Activated CD4-positive, alpha-beta T cell treated with anti-CD3 and anti-CD28 coated beads for 36 hours (primary cell): ENCODE measurements around the gene EYA4. TPM values are rescaled to one million over a fixed set of nuclear protein-coding genes. Genes with fewer than 3 reads are reported as not detected.
"Not testable (repeated sequence)": the region's sequence is repeated elsewhere in the genome, so short reads cannot be mapped to it uniquely, and the experiment has no call there.

ENCODE experiments used
- ATAC-seq: fragments of 200-7000 bp; cut with Tn5 transposase; one replicate; pipeline ENCODE4 v1.10.0; 2021; ENCODE audit warnings: mild to moderate bottlenecking, moderate library complexity
- CTCF ChIA-PET: fragments of 350-600 bp; sonication (Branson Sonifier 250); formaldehyde crosslinking; loops from one replicate; lab custom pipeline; 2021; ENCODE audit warnings: antibody characterized with exemption; lab: Charles Lee
- POLR2A ChIA-PET: fragments of 350-600 bp; sonication (Branson Sonifier 250); formaldehyde crosslinking; loops from one replicate; lab custom pipeline; 2021; ENCODE audit warnings: antibody characterized with exemption, inconsistent platforms; lab: Charles Lee
- DNase-seq: peaks from one replicate; pipeline ENCODE4 v3.0.0-alpha.2; 2020
- H3K27ac Mint-ChIP-seq: one replicate; pipeline ENCODE4 v1.8.0; 2021; ENCODE audit warnings: mixed read lengths
- H3K27me3 Mint-ChIP-seq: one replicate; pipeline ENCODE4 v1.8.0; 2021; ENCODE audit warnings: mixed read lengths
- H3K36me3 Mint-ChIP-seq: one replicate; pipeline ENCODE4 v1.8.0; 2021; ENCODE audit warnings: low read depth, mixed read lengths
- H3K4me1 Mint-ChIP-seq: one replicate; pipeline ENCODE4 v1.8.0; 2021; ENCODE audit warnings: mixed read lengths
- H3K4me3 Mint-ChIP-seq: one replicate; pipeline ENCODE4 v1.8.0; 2021; ENCODE audit warnings: mild to moderate bottlenecking, moderate library complexity, mixed read lengths
- H3K9me3 Mint-ChIP-seq: one replicate; pipeline ENCODE4 v1.8.0; 2021; ENCODE audit warnings: low read depth, mixed read lengths
- intact Hi-C, 2 experiments: fragments of 100-400 bp; cut with DNase I in 1 of 2; cut with micrococcal nuclease in 1 of 2; formaldehyde crosslinking; loops; one replicate each; pipeline versions ENCODE4 v1.14.2 to v1.15.1; 2022 to 2024; cut with DNase I, micrococcal nuclease
- total RNA-seq, 2 experiments: library from RNA; stranded (reverse); gene quantifications; one replicate each; pipeline ENCODE4 v1.2.3, GENCODE V29; 2021

Gene EYA4
- total RNA-seq, 2 experiments from 2014 or later: not detected

DNA sequence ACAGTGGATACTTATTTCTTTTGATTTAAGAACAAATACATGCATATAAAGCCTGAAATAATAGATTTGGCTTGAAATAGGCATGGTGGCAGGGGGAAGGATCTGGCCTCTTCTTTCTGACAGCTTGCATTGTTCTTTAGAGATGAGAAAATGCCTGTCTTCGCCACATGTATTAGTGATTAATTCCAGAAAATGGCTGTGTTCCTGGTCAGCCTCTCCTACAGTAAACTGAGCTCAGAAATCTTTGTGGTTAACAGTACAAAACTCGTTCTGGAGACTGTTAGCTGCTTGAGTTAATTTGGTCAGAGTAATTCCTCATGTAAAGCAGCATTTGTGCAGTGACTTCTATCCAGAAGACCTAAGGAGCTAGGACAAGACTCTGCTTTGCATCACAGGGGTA is 151.5 kb downstream of the EYA4 start:
- H3K4me3 Mint-ChIP-seq: no peak overlapping the region
- ATAC-seq (no peak), DNase-seq (no peak)
- ChIA-PET CTCF (interaction anchor here (0.6 kb wide), 1 partner anchor 529 kb away, joined by 6 read pairs; no protein-coding TSS in a partner anchor), POLR2A (no interaction called here)
- no peak overlapping the region for H3K27ac Mint-ChIP-seq
- peaks cover 7% of the 10 kb centered on the region for H3K27me3 Mint-ChIP-seq
- intact Hi-C loops: no loop called here
- H3K9me3 Mint-ChIP-seq: no peaks in the 10 kb centered on the region
- H3K36me3 Mint-ChIP-seq: no peaks in the 10 kb centered on the region
- H3K4me1 Mint-ChIP-seq: no peaks in the 10 kb centered on the region

DNA sequence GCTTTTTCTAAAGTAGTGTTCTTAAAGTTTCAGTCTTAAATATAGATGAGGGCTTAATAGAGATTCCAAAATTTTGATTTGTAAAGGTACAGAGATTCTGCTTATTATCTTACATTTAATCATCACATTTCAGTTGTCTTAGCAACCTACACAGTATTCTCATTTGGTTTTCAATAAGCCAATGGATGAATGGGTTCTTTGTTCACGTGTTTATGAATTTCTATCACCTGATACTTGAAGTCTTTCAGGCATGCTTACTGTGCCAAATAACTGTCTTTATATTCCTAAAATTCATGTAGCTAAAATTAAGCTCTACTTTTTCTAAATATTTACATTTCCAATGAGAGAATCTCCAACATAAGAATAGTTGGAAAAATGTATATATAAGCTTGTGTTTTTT is 152.7 kb downstream of the EYA4 start:
- ChIA-PET CTCF (interaction anchor here (0.9 kb wide), 1 partner anchor 10 kb away, joined by 3 read pairs; no protein-coding TSS in a partner anchor), POLR2A (no interaction called here)
- H3K27me3 Mint-ChIP-seq: peaks cover 5% of the 10 kb centered on the region
- no peak overlapping the region for H3K4me3 Mint-ChIP-seq
- no peak overlapping the region for H3K27ac Mint-ChIP-seq
- intact Hi-C loops: no loop called here
- no peak for ATAC-seq
- no peaks in the 10 kb centered on the region for H3K9me3 Mint-ChIP-seq
- no peaks in the 10 kb centered on the region for H3K36me3 Mint-ChIP-seq
- no peak for DNase-seq
- no peaks in the 10 kb centered on the region for H3K4me1 Mint-ChIP-seq

DNA sequence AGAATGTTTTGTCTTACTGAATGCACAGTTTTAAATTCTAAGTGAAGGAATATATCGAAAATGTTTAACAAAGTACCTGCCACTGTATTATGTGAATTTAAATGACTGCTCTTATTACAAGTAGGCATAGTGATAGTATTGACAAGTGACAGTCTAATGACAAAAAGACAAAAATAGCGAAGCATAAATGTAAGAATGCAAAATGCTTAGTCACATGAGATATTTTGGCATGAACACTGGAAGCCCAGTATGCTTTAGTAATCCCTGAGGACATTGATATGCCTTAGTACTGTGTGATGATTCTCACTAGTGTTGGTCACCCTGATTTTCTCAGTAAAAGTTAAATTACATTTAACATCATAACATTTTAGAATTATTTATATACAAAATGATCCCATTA is 153.5 kb downstream of the EYA4 start:
- CTCF ChIA-PET: no interaction called here
- ATAC-seq (no peak), DNase-seq (no peak)
- H3K27me3 Mint-ChIP-seq: peaks cover 5% of the 10 kb centered on the region
- no peak overlapping the region for H3K27ac Mint-ChIP-seq
- H3K4me3 Mint-ChIP-seq: no peak overlapping the region
- POLR2A ChIA-PET: no interaction called here
- intact Hi-C loops: no loop called here
- H3K4me1 Mint-ChIP-seq: no peaks in the 10 kb centered on the region
- no peaks in the 10 kb centered on the region for H3K36me3 Mint-ChIP-seq
- H3K9me3 Mint-ChIP-seq: no peaks in the 10 kb centered on the region

DNA sequence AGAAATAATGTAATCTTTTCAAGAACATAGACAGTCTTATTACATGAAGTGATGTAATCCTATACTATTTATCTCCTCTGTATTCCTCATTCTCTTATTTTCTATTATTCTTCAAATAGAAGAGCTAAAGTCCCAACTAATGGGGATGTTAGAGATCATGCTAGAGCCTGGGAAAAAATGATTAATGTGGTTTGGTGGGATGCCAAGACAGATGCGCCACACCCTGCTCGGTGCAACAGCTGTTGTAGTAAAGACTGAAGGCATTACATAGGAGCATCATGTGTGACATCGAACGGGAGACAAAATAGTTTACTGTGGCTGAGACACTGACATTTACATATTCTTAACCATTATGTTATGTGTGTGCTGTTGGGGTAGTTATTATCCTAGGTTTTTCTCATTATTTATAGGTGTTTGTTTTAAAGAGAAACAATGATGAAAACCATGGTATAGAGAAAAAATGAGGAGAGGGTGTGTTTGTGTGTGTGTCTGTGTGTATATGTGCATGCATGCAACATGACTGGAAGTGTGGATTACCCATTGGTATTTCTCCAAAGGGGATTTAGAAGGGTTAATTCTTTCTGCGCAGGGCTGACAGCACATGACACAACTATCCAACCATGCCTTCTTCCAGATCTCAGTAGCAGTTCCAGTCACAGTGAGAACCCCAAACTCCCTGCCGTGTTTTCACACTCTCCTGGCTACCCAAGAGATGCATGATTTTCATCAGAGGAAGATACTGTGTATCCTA is 155.3 kb downstream of the EYA4 start:
- ChIA-PET CTCF (no interaction called here), POLR2A (no interaction called here)
- ATAC-seq (no peak), DNase-seq (no peak)
- peaks cover 5% of the 10 kb centered on the region for H3K27me3 Mint-ChIP-seq
- no peak overlapping the region for H3K4me3 Mint-ChIP-seq
- no peaks in the 10 kb centered on the region for H3K4me1 Mint-ChIP-seq
- no peaks in the 10 kb centered on the region for H3K9me3 Mint-ChIP-seq
- H3K36me3 Mint-ChIP-seq: no peaks in the 10 kb centered on the region
- intact Hi-C loops: no loop called here
- no peak overlapping the region for H3K27ac Mint-ChIP-seq

DNA sequence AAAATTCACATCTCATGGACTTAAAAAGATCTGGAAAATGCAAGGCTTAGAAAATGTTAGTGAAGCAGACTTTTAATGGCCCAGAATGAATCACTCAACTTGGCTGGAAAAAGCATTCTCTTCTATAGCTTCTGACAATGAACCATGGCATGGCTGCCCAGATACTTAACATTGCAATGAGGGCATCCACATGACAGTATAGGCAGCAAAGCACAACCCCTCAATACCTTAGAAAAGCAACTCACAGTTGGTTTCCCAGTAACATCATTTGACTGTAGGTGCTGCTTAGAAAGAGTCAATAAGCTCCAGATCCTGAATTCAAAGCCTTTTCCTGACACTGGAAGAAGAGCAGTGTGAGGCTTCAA is 155.8 kb downstream of the EYA4 start:
- no peak overlapping the region for H3K4me3 Mint-ChIP-seq
- ATAC-seq (no peak), DNase-seq (no peak)
- CTCF ChIA-PET: no interaction called here
- H3K27ac Mint-ChIP-seq: no peak overlapping the region
- no peaks in the 10 kb centered on the region for H3K9me3 Mint-ChIP-seq
- no peaks in the 10 kb centered on the region for H3K4me1 Mint-ChIP-seq
- H3K27me3 Mint-ChIP-seq: peaks cover 5% of the 10 kb centered on the region
- H3K36me3 Mint-ChIP-seq: no peaks in the 10 kb centered on the region
- intact Hi-C loops: no loop called here
- POLR2A ChIA-PET: no interaction called here

DNA sequence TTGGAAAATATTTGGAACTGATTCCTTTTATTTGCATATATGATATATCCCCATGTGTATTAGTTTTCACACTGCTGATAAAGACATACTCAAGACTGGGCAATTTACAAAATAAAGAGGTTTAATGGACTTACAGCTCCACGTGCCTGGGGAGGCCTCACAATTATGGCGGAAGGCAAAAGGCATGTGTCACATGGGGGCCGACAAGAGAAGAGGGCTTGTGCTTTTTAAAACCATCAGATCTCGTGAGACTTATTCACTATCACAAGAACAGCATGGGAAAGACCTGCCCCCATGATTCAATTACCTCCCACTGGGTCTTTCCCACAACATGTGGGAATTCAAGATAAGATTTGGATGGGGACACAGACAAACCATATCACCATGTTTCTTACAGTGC is 156.4 kb downstream of the EYA4 start:
- H3K27ac Mint-ChIP-seq, ATAC-seq, H3K4me3 Mint-ChIP-seq, H3K27me3 Mint-ChIP-seq, POLR2A ChIA-PET, H3K36me3 Mint-ChIP-seq, H3K9me3 Mint-ChIP-seq, CTCF ChIA-PET, H3K4me1 Mint-ChIP-seq, DNase-seq, intact Hi-C loops: not testable (repeated sequence)

DNA sequence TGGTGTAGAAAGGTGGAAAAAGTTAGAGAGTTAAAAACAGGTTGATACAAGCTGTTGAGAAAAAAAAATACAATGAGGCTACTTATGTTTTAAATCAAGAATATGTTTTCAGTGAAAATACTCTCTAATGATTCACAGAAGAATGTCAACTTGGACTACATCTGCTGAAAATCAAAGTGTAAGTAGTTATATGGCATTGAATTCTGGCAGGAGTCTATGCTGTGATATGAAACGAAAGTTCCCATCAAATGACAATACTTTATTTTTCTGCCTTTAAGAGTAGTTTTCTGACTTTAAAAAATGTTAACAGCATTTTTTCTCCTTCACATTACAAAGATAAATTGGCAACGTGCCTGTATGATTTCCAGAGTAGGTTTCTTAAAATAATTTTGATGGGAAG is 158.3 kb downstream of the EYA4 start:
- Mint-ChIP-seq H3K36me3 (no peaks in the 10 kb centered on the region), H3K9me3 (no peaks in the 10 kb centered on the region), H3K27ac (no peak overlapping the region), H3K4me1 (no peaks in the 10 kb centered on the region), H3K4me3 (no peak overlapping the region), H3K27me3 (peaks cover 2% of the 10 kb centered on the region)
- ATAC-seq (no peak), DNase-seq (no peak)
- CTCF ChIA-PET: no interaction called here
- POLR2A ChIA-PET: no interaction called here
- intact Hi-C loops: no loop called here

DNA sequence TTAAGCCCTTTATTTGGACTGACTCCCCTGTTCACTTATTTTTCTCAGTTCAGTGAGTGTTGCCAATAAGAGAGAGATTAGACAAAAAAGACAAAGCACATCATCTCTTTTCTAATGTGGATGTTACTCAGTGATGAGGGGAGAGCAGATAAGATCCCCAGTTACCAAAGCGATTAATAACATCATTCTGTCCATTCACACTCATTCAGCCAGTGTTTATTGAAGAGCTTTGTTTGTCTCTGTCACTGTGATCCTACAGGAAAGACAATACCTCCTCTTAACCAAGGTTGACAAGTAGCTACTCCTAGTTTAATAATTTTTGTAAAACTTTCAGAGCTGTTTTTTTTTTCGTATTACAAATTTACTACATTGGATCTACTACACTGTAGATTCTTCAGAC is 163.0 kb downstream of the EYA4 start:
- H3K9me3 Mint-ChIP-seq: no peaks in the 10 kb centered on the region
- no peaks in the 10 kb centered on the region for H3K4me1 Mint-ChIP-seq
- CTCF ChIA-PET: no interaction called here

DNA sequence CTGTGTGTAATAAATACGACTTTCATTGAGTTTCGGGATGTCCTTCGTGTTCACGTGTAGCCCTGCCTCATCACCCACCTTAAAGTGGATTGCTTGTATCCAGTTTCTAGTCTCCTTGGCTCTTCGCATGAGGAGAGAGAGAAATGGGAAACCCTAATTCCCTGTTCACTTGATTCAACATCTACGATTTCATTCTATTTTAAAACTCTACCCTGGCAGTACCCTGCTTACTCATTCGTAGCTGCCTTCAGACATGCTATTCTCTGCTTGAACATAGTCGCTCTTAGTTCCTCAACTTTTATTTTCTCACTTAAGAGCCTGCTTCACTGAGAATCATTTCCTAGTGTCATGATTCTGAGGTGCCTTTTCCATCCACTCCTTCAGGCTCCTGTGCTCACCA is 163.6 kb downstream of the EYA4 start:
- no peaks in the 10 kb centered on the region for H3K36me3 Mint-ChIP-seq
- intact Hi-C loops: no loop called here
- H3K4me3 Mint-ChIP-seq: no peak overlapping the region
- H3K4me1 Mint-ChIP-seq: no peaks in the 10 kb centered on the region
- no peaks in the 10 kb centered on the region for H3K27me3 Mint-ChIP-seq
- CTCF ChIA-PET: no interaction called here
- H3K27ac Mint-ChIP-seq: no peak overlapping the region
- ATAC-seq (no peak), DNase-seq (no peak)
- no peaks in the 10 kb centered on the region for H3K9me3 Mint-ChIP-seq
- POLR2A ChIA-PET: no interaction called here

More for the DNA sequence above, 163.0 kb downstream of the EYA4 start:
- H3K4me3 Mint-ChIP-seq: no peak overlapping the region
- no peak overlapping the region for H3K27ac Mint-ChIP-seq
- no peaks in the 10 kb centered on the region for H3K27me3 Mint-ChIP-seq
- ATAC-seq (no peak), DNase-seq (no peak)
- H3K36me3 Mint-ChIP-seq: no peaks in the 10 kb centered on the region
- POLR2A ChIA-PET: no interaction called here
- intact Hi-C loops: no loop called here

DNA sequence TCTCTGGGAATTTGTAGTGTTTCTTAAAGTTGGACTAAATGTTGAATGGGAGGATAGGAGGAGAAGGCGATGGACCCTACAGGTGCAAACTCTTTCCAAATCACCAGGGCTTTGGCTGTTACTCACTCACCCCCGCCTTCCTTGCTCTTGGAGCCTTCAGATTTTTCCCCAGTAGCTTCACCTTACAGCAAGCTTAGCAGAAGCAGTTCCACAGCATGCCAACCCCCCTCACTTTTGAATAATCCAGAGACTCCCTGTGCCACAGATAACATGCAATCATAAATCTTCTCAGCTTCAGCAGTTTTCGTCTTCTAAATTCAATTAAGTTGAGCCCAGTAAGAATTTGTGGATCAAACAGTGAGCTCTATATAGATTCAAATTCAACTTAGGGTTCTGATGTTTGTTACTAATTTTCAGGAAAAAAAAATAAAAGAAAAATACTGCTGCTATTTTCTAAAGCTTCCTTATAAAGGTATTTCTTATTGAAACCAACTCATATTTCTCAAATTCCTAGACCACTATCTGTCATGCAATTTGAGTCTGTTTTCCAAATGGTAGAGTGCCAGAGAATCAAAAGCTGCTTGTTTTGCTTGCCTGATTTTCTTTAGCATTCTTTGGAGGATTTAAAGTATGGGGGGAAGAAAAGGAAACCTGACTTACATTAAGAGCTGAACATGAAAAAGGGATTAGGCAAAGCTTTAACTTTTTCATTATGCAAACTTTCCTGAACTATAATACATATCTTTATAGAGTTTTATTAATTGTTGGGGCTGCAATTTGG is 166.4 kb downstream of the EYA4 start:
- H3K36me3 Mint-ChIP-seq: no peaks in the 10 kb centered on the region
- H3K4me3 Mint-ChIP-seq: no peak overlapping the region
- ChIA-PET CTCF (interaction anchor here (0.6 kb wide), 1 partner anchor 16 kb away, joined by 3 read pairs; no protein-coding TSS in a partner anchor), POLR2A (no interaction called here)
- H3K27me3 Mint-ChIP-seq: no peaks in the 10 kb centered on the region
- intact Hi-C loops: no loop called here
- DNase-seq (no peak), ATAC-seq (no peak)
- no peaks in the 10 kb centered on the region for H3K4me1 Mint-ChIP-seq
- no peak overlapping the region for H3K27ac Mint-ChIP-seq
- no peaks in the 10 kb centered on the region for H3K9me3 Mint-ChIP-seq

DNA sequence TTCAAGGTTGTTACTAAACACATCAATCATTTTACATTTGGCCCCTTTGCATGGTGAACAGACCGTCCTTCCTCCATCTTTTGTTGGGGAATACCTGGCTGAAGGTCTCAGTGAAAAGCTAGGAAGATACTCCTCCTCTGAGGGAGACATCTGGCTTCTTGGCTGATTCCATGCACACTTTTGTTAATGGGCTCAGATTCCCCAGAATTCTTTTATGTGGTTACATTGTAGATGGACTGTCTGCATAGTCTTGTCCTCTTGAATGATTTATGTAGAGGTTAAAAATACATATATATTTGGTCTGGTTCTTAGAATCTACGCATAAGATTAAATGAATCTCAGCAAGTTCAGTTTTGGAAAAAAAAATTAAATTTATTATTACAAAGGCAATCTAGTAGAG is 167.0 kb downstream of the EYA4 start:
- CTCF ChIA-PET: interaction anchor here (0.6 kb wide), 1 partner anchor 165 kb away, joined by 3 read pairs; no protein-coding TSS in a partner anchor

DNA sequence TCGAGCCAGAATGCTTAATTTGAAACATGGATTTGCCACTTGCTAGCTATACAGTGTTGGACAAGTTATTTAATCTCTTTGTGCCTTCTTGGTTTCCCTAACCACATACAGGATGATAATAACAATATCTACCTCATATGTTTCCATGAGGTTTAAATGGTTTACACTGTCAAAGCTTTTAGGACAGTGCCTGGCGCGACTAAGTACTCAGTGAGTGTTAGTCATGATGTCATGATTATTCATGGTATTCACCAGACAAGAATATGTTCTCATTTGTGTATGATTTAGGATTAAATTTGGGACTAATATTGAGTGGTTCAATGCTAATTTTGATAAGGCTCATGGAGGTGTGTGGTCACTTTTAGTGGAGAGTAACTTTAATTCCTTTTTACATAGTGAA is 167.4 kb downstream of the EYA4 start:
- ChIA-PET POLR2A (no interaction called here), CTCF (interaction anchor here (0.6 kb wide), 1 partner anchor 165 kb away, joined by 3 read pairs; no protein-coding TSS in a partner anchor)
- no peak overlapping the region for H3K27ac Mint-ChIP-seq
- no peak overlapping the region for H3K4me3 Mint-ChIP-seq
- no peak for ATAC-seq
- no peaks in the 10 kb centered on the region for H3K27me3 Mint-ChIP-seq
- intact Hi-C loops: no loop called here
- no peaks in the 10 kb centered on the region for H3K36me3 Mint-ChIP-seq
- H3K4me1 Mint-ChIP-seq: no peaks in the 10 kb centered on the region
- no peaks in the 10 kb centered on the region for H3K9me3 Mint-ChIP-seq
- DNase-seq: no peak

More for the DNA sequence above, 167.0 kb downstream of the EYA4 start:
- POLR2A ChIA-PET: no interaction called here
- Mint-ChIP-seq H3K27me3 (no peaks in the 10 kb centered on the region), H3K27ac (no peak overlapping the region), H3K36me3 (no peaks in the 10 kb centered on the region), H3K9me3 (no peaks in the 10 kb centered on the region), H3K4me1 (no peaks in the 10 kb centered on the region), H3K4me3 (no peak overlapping the region)
- DNase-seq (no peak), ATAC-seq (no peak)
- intact Hi-C loops: no loop called here
